H9 (cell line): ENCODE measurements around the gene DCC. TPM values are rescaled to one million over a fixed set of nuclear protein-coding genes. Genes with fewer than 3 reads are reported as not detected.

ENCODE experiments used
- DNase-seq: peaks from one replicate; pipeline ENCODE4 v3.0.0-alpha.2; 2017
- H2AFZ ChIP-seq: one replicate; pipeline ENCODE4 v1.6.1; 2013; ENCODE audit warnings: mild to moderate bottlenecking, low read length, control low read depth, moderate library complexity
- H2AK5ac ChIP-seq: 2 replicates; pipeline ENCODE4 v1.6.1; 2013; ENCODE audit warnings: low read length, control low read depth, mixed read lengths; ENCODE audit not compliant: insufficient read length
- H2BK120ac ChIP-seq: one replicate; pipeline ENCODE4 v1.6.1; 2013; ENCODE audit warnings: low read depth, mild to moderate bottlenecking, low read length, control low read depth, inconsistent platforms; ENCODE audit not compliant: poor library complexity, severe bottlenecking
- H2BK12ac ChIP-seq: 2 replicates; pipeline ENCODE4 v1.6.1; 2013; ENCODE audit warnings: low read length, control low read depth, mixed read lengths, low read depth; ENCODE audit not compliant: insufficient read length
- H2BK15ac ChIP-seq: 2 replicates; pipeline ENCODE4 v1.6.1; 2013; ENCODE audit warnings: low read depth, low read length, control low read depth
- H2BK20ac ChIP-seq: one replicate; pipeline ENCODE4 v1.6.1; 2013; ENCODE audit warnings: low read depth, mild to moderate bottlenecking, low read length, control low read depth, inconsistent platforms; ENCODE audit not compliant: poor library complexity, severe bottlenecking
- H2BK5ac ChIP-seq: 2 replicates; pipeline ENCODE4 v1.6.1; 2013; ENCODE audit warnings: low read length, control low read depth, mixed read lengths; ENCODE audit not compliant: insufficient read length
- H3K14ac ChIP-seq: 2 replicates; pipeline ENCODE4 v1.6.1; 2013; ENCODE audit warnings: low read length, control low read depth; ENCODE audit not compliant: insufficient read depth
- H3K18ac ChIP-seq: 2 replicates; pipeline ENCODE4 v1.6.1; 2013; ENCODE audit warnings: low read depth, mild to moderate bottlenecking, mixed read lengths, low read length, control low read depth; ENCODE audit not compliant: insufficient read length
- H3K23ac ChIP-seq: 2 replicates; pipeline ENCODE4 v1.6.1; 2013; ENCODE audit warnings: low read length, control low read depth, mixed read lengths, low read depth; ENCODE audit not compliant: insufficient read length
- H3K23me2 ChIP-seq: 2 replicates; pipeline ENCODE4 v1.6.1; 2013; ENCODE audit warnings: low read depth, mild to moderate bottlenecking, mixed read lengths, low read length, control low read depth; ENCODE audit not compliant: insufficient read length, poor library complexity, severe bottlenecking
- H3K27ac ChIP-seq: 2 replicates; pipeline ENCODE4 v1.5.1; 2013; ENCODE audit warnings: low read length, control low read depth, mixed read lengths, low read depth; ENCODE audit not compliant: insufficient read length
- H3K27me3 ChIP-seq: 2 replicates; pipeline ENCODE4 v1.6.1; 2013; ENCODE audit warnings: low read length, control low read depth, inconsistent platforms; ENCODE audit not compliant: insufficient read depth
- H3K4ac ChIP-seq: 2 replicates; pipeline ENCODE4 v1.6.1; 2013; ENCODE audit warnings: low read depth, mild to moderate bottlenecking, control low read depth, inconsistent platforms, low read length, moderate library complexity
- H3K4me1 ChIP-seq: 2 replicates; pipeline ENCODE4 v1.6.1; 2013; ENCODE audit warnings: low read length, control low read depth, inconsistent platforms; ENCODE audit not compliant: insufficient read depth
- H3K4me2 ChIP-seq: 2 replicates; pipeline ENCODE4 v1.6.1; 2013; ENCODE audit warnings: low read length, control low read depth, mixed read lengths; ENCODE audit not compliant: insufficient read length, insufficient read depth
- H3K56ac ChIP-seq: 2 replicates; pipeline ENCODE4 v1.6.1; 2013; ENCODE audit warnings: low read depth, mild to moderate bottlenecking, mixed read lengths, low read length, control low read depth; ENCODE audit not compliant: insufficient read length
- H3K79me1 ChIP-seq: 2 replicates; pipeline ENCODE4 v1.6.1; 2013; ENCODE audit warnings: low read depth, mild to moderate bottlenecking, moderate library complexity, low read length, control low read depth, inconsistent platforms; ENCODE audit not compliant: insufficient read depth, poor library complexity, severe bottlenecking
- H3K79me2 ChIP-seq: 2 replicates; pipeline ENCODE4 v1.6.1; 2013; ENCODE audit warnings: low read length, control low read depth, inconsistent platforms; ENCODE audit not compliant: insufficient read depth
- H3K9ac ChIP-seq: 2 replicates; pipeline ENCODE4 v1.6.1; 2013; ENCODE audit warnings: low read length, control low read depth, mixed read lengths; ENCODE audit not compliant: insufficient read length; ENCODE audit errors: extremely low read depth
- H3K9me3 ChIP-seq: one replicate; pipeline ENCODE4 v1.6.1; 2013; ENCODE audit warnings: low read depth, low read length, inconsistent platforms; ENCODE audit not compliant: control insufficient read depth
- H3T11ph ChIP-seq: one replicate; pipeline ENCODE4 v1.6.1; 2013; ENCODE audit warnings: mild to moderate bottlenecking, low read length, control low read depth, inconsistent platforms
- H4K20me1 ChIP-seq: one replicate; pipeline ENCODE4 v1.6.1; 2013; ENCODE audit not compliant: control insufficient read depth, insufficient read length, insufficient read depth
- H4K5ac ChIP-seq: 2 replicates; pipeline ENCODE4 v1.6.1; 2013; ENCODE audit warnings: low read depth, mild to moderate bottlenecking, mixed read lengths, low read length, control low read depth; ENCODE audit not compliant: insufficient read length
- H4K8ac ChIP-seq: replicated peaks from 2 replicates; pipeline ENCODE4 v1.6.1; 2013; ENCODE audit warnings: low read length, control low read depth, mixed read lengths, low read depth; ENCODE audit not compliant: insufficient read length
- H4K91ac ChIP-seq: 2 replicates; pipeline ENCODE4 v1.6.1; 2013; ENCODE audit warnings: low read depth, mild to moderate bottlenecking, moderate library complexity, mixed read lengths, low read length, control low read depth; ENCODE audit not compliant: insufficient read length
- H3K27ac Mint-ChIP-seq, 3 experiments: 2 replicates in 2 of 3; 3 replicates in 1 of 3; pipeline ENCODE4 v1.8.0; 2020 to 2021; ENCODE audit warnings: mixed read lengths in 3 of 3, mild to moderate bottlenecking in 1 of 3, moderate library complexity in 1 of 3
- H3K27me3 Mint-ChIP-seq: 2 replicates; pipeline ENCODE4 v1.8.0; 2021; ENCODE audit warnings: low read depth, mild to moderate bottlenecking, moderate library complexity, mixed read lengths
- H3K36me3 Mint-ChIP-seq, 3 experiments: 2 replicates in 2 of 3; 3 replicates in 1 of 3; pipeline ENCODE4 v1.8.0; 2020 to 2021; ENCODE audit warnings: low read depth in 3 of 3, mixed read lengths in 3 of 3; ENCODE audit not compliant: insufficient read depth in 1 of 3
- H3K4me1 Mint-ChIP-seq, 2 experiments: 2 replicates each; pipeline ENCODE4 v1.8.0; 2020; ENCODE audit warnings: mixed read lengths in 2 of 2
- H3K4me3 Mint-ChIP-seq, 2 experiments: 2 replicates in 1 of 2; 3 replicates in 1 of 2; pipeline ENCODE4 v1.8.0; 2020 to 2021; ENCODE audit warnings: mild to moderate bottlenecking in 2 of 2, mixed read lengths in 2 of 2, moderate library complexity in 1 of 2
- H3K9me3 Mint-ChIP-seq, 2 experiments: 2 replicates in 1 of 2; 3 replicates in 1 of 2; pipeline ENCODE4 v1.8.0; 2020; ENCODE audit warnings: mild to moderate bottlenecking in 2 of 2, mixed read lengths in 2 of 2, moderate library complexity in 1 of 2
- WGBS: extraction: QIAGEN DNeasy Blood & Tissue Kit; methylation state at CpG from one replicate; pipeline ENCODE4 v1.1.7; 2013; ENCODE audit warnings: missing lambda C conversion rate, low lambda C conversion rate, mixed read lengths; ENCODE audit not compliant: insufficient read length; ENCODE audit errors: extremely low coverage; 5-methylcytosine and 5-hydroxymethylcytosine counted together
- total RNA-seq: library from RNA; stranded (reverse); gene quantifications from 2 replicates; pipeline ENCODE4 v1.2.1, GENCODE V29; 2021
- TF ChIP-seq, protein P1 (sequence below): fragments of 200-600 bp; sonication (generic); conservative IDR thresholded peaks from 3 replicates; pipeline ENCODE4 v1.8.0; 2021; ENCODE audit warnings: antibody characterized with exemption, mild to moderate bottlenecking

The DCC gene
- total RNA-seq, 1 experiment from 2014 or later = 0.35 TPM

DNA sequence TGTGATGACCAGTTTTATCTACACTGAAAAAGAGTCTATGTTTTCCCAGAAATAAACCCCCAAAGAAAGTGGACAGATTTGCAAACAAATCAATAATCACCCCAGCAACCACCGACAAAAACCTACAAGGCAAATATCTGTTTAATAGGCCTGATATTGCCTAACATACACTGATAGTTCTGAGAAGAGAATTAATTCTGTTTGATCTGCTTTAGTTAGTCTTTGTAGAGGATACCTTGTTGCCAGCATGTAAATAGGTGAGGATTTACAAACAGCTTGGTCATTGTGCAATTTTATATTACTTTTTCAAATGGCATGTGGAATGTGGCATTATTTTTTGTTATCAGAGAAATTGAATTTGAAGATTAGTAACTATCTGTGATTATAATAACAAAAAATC is 86.5 kb downstream of the DCC start:
- no peak overlapping the region for H4K91ac ChIP-seq
- H3K23ac ChIP-seq = no peak overlapping the region
- no peak overlapping the region for H2BK12ac ChIP-seq
- Mint-ChIP-seq H3K27me3 (no peaks in the 10 kb centered on the region), H3K36me3 (no peaks in the 10 kb centered on the region), H3K27ac (no peak overlapping the region), H3K4me3 (no peak overlapping the region), H3K4me1 (no peaks in the 10 kb centered on the region), H3K9me3 (no peaks in the 10 kb centered on the region)
- H2BK15ac ChIP-seq = no peak overlapping the region
- no peak overlapping the region for H2AFZ ChIP-seq
- H3K9me3 ChIP-seq = no peaks in the 10 kb centered on the region
- no peaks in the 10 kb centered on the region for H4K20me1 ChIP-seq
- no peaks in the 10 kb centered on the region for H3K79me1 ChIP-seq
- no peaks in the 10 kb centered on the region for H3K23me2 ChIP-seq
- H4K5ac ChIP-seq = no peak overlapping the region
- no peak overlapping the region for H2BK20ac ChIP-seq
- H3K4ac ChIP-seq = no peak overlapping the region
- H3T11ph ChIP-seq = no peak overlapping the region
- no peak for DNase-seq
- no peak overlapping the region for H3K9ac ChIP-seq
- WGBS = no CpG with 5 or more reads among the region's 1 CpG
- H3K4me1 ChIP-seq = no peaks in the 10 kb centered on the region
- no peak overlapping the region for H3K18ac ChIP-seq
- no peak overlapping the region for H3K4me2 ChIP-seq
- H3K79me2 ChIP-seq = no peaks in the 10 kb centered on the region
- H3K27me3 ChIP-seq = no peaks in the 10 kb centered on the region
- no peak overlapping the region for H2AK5ac ChIP-seq
- no peak overlapping the region for H3K14ac ChIP-seq
- H2BK120ac ChIP-seq = no peak overlapping the region
- no peak overlapping the region for H2BK5ac ChIP-seq
- H3K27ac ChIP-seq = no peak overlapping the region
- TF ChIP-seq, protein P1, sequence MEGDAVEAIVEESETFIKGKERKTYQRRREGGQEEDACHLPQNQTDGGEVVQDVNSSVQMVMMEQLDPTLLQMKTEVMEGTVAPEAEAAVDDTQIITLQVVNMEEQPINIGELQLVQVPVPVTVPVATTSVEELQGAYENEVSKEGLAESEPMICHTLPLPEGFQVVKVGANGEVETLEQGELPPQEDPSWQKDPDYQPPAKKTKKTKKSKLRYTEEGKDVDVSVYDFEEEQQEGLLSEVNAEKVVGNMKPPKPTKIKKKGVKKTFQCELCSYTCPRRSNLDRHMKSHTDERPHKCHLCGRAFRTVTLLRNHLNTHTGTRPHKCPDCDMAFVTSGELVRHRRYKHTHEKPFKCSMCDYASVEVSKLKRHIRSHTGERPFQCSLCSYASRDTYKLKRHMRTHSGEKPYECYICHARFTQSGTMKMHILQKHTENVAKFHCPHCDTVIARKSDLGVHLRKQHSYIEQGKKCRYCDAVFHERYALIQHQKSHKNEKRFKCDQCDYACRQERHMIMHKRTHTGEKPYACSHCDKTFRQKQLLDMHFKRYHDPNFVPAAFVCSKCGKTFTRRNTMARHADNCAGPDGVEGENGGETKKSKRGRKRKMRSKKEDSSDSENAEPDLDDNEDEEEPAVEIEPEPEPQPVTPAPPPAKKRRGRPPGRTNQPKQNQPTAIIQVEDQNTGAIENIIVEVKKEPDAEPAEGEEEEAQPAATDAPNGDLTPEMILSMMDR = no peak
- no peak overlapping the region for H4K8ac ChIP-seq
- H3K56ac ChIP-seq = no peak overlapping the region
